WTC11 (cell line): ENCODE data around the gene PRUNE2. TPM values are rescaled to one million over a fixed set of nuclear protein-coding genes. Genes with fewer than 3 reads are reported as not detected.

Experiments used
- ATAC-seq: fragments of 200-7000 bp; cut with Tn5 transposase; 2 replicates; pipeline ENCODE4 v1.10.0; 2021; ENCODE audit warnings: mild to moderate bottlenecking, moderate library complexity
- CTCF ChIA-PET: fragments of 300-600 bp; sonication (Branson Sonifier 250); formaldehyde crosslinking; loops from one replicate; lab custom pipeline; 2021; ENCODE audit warnings: antibody characterized with exemption; lab: Charles Lee
- POLR2A ChIA-PET: fragments of 350-600 bp; sonication (Branson Sonifier 250); formaldehyde crosslinking; loops from one replicate; lab custom pipeline; 2021; ENCODE audit warnings: antibody characterized with exemption; lab: Charles Lee
- DNase-seq: peaks from one replicate; pipeline ENCODE4 v3.0.0; 2021; ENCODE audit warnings: low spot score
- H3K27ac Mint-ChIP-seq: 2 replicates; pipeline ENCODE4 v1.8.0; 2021; ENCODE audit warnings: mixed read lengths
- H3K27me3 Mint-ChIP-seq: 2 replicates; pipeline ENCODE4 v1.8.0; 2021; ENCODE audit warnings: low read depth, mild to moderate bottlenecking, moderate library complexity, mixed read lengths
- H3K36me3 Mint-ChIP-seq: 2 replicates; pipeline ENCODE4 v1.8.0; 2021; ENCODE audit warnings: mixed read lengths
- H3K4me1 Mint-ChIP-seq: 2 replicates; pipeline ENCODE4 v1.8.0; 2022; ENCODE audit warnings: mixed read lengths
- H3K4me3 Mint-ChIP-seq: 2 replicates; pipeline ENCODE4 v1.8.0; 2021; ENCODE audit warnings: mild to moderate bottlenecking, moderate library complexity, mixed read lengths
- H3K9me3 Mint-ChIP-seq: 2 replicates; pipeline ENCODE4 v1.8.0; 2021; ENCODE audit warnings: mixed read lengths
- AR ChIP-seq: fragments of 250-450 bp; sonication (Bioruptor Pico); IDR thresholded peaks from 2 replicates; pipeline ENCODE4 v1.9.0; 2021; ENCODE audit warnings: mild to moderate bottlenecking
- ATF6 ChIP-seq: sonication (generic); formaldehyde crosslinking; IDR thresholded peaks from 2 replicates; pipeline ENCODE4 v1.8.1; 2023; ENCODE audit warnings: mild to moderate bottlenecking, missing genetic modification reagents
- CDX4 ChIP-seq: fragments of 250-450 bp; sonication (Bioruptor Pico); IDR thresholded peaks from 2 replicates; pipeline ENCODE4 v1.9.0; 2021; ENCODE audit warnings: moderate library complexity, mild to moderate bottlenecking, inconsistent platforms, borderline replicate concordance
- CTCF ChIP-seq: fragments of 200-600 bp; IDR thresholded peaks from 2 replicates; pipeline ENCODE4 v1.8.0; 2022; ENCODE audit warnings: antibody characterized with exemption
- ELF4 ChIP-seq: sonication (generic); formaldehyde crosslinking; IDR thresholded peaks from 2 replicates; pipeline ENCODE4 v1.8.1; 2022; ENCODE audit warnings: low read depth, mild to moderate bottlenecking, moderate library complexity, missing genetic modification reagents
- ERG ChIP-seq: fragments of 250-450 bp; sonication (Bioruptor Pico); IDR thresholded peaks from 2 replicates; pipeline ENCODE4 v1.8.0; 2021; ENCODE audit warnings: mild to moderate bottlenecking
- ESRRA ChIP-seq: sonication (generic); formaldehyde crosslinking; IDR thresholded peaks from 2 replicates; pipeline ENCODE4 v1.8.1; 2022; ENCODE audit warnings: mild to moderate bottlenecking, missing genetic modification reagents, borderline replicate concordance
- GRHL2 ChIP-seq: fragments of 250-450 bp; sonication (Bioruptor Pico); IDR thresholded peaks from 2 replicates; pipeline ENCODE4 v1.8.0; 2022; ENCODE audit warnings: mild to moderate bottlenecking, moderate library complexity; ENCODE audit not compliant: insufficient replicate concordance, severe bottlenecking
- GTF2I ChIP-seq: fragments of 250-450 bp; sonication (Bioruptor Pico); conservative IDR thresholded peaks from 2 replicates; pipeline ENCODE4 v1.4.0; 2021; ENCODE audit warnings: mild to moderate bottlenecking
- MLX ChIP-seq: sonication (generic); formaldehyde crosslinking; IDR thresholded peaks from 2 replicates; pipeline ENCODE4 v1.8.1; 2023; ENCODE audit warnings: mild to moderate bottlenecking, missing genetic modification reagents, moderate library complexity
- MXD4 ChIP-seq: fragments of 250-450 bp; sonication (Bioruptor Pico); IDR thresholded peaks from 2 replicates; pipeline ENCODE4 v1.8.0; 2021; ENCODE audit warnings: mild to moderate bottlenecking, moderate library complexity, borderline replicate concordance
- MYBL2 ChIP-seq: sonication (generic); formaldehyde crosslinking; IDR thresholded peaks from 2 replicates; pipeline ENCODE4 v1.8.1; 2023; ENCODE audit warnings: mild to moderate bottlenecking, moderate library complexity, missing genetic modification reagents
- NFATC4 ChIP-seq: fragments of 250-450 bp; sonication (Bioruptor Pico); IDR thresholded peaks from 2 replicates; pipeline ENCODE4 v1.9.0; 2021; ENCODE audit warnings: mild to moderate bottlenecking
- NR2C2 ChIP-seq: sonication (generic); formaldehyde crosslinking; IDR thresholded peaks from 2 replicates; pipeline ENCODE4 v1.8.0; 2022; ENCODE audit warnings: mild to moderate bottlenecking, missing genetic modification reagents
- NR3C1 ChIP-seq: sonication (generic); formaldehyde crosslinking; conservative IDR thresholded peaks from 2 replicates; pipeline ENCODE4 v1.8.1; 2023; ENCODE audit warnings: low read depth, mild to moderate bottlenecking, missing genetic modification reagents
- PRDM15 ChIP-seq: sonication (generic); formaldehyde crosslinking; IDR thresholded peaks from 2 replicates; pipeline ENCODE4 v1.8.0; 2022; ENCODE audit warnings: missing genetic modification reagents
- TP53 ChIP-seq: sonication (generic); formaldehyde crosslinking; IDR thresholded peaks from 2 replicates; pipeline ENCODE4 v1.8.1; 2023; ENCODE audit warnings: mild to moderate bottlenecking, missing genetic modification reagents
- ZNF232 ChIP-seq: sonication (generic); formaldehyde crosslinking; IDR thresholded peaks from 2 replicates; pipeline ENCODE4 v1.8.0; 2022; ENCODE audit warnings: mild to moderate bottlenecking, missing genetic modification reagents
- ZNF396 ChIP-seq: fragments of 250-450 bp; sonication (Bioruptor Pico); IDR thresholded peaks from 2 replicates; pipeline ENCODE4 v1.8.0; 2021; ENCODE audit warnings: mild to moderate bottlenecking, moderate library complexity, borderline replicate concordance
- ZNF671 ChIP-seq: fragments of 250-450 bp; sonication (Bioruptor Pico); IDR thresholded peaks from 2 replicates; pipeline ENCODE4 v1.8.0; 2021; ENCODE audit warnings: mild to moderate bottlenecking
- total RNA-seq: library from RNA; stranded (reverse); gene quantifications from 3 replicates; pipeline ENCODE4 v1.2.3, GENCODE V29; 2021

Gene PRUNE2
- total RNA-seq, 1 experiment from 2014 or later, result 13.1 TPM

GRCh38 chr9:76828447-76828846 is 77.5 kb downstream of the PRUNE2 start (continued):
- TF ChIP-seq PRDM15 (CRISPR knock-in tag) (no peak), NR2C2 (CRISPR knock-in tag) (no peak), MYBL2 (CRISPR knock-in tag) (no peak), ATF6 (CRISPR knock-in tag) (no peak), ERG (no peak), TP53 (CRISPR knock-in tag) (no peak), ELF4 (CRISPR knock-in tag) (no peak), ZNF671 (CRISPR knock-in tag) (no peak), CTCF (no peak), MXD4 (CRISPR knock-in tag) (no peak), ESRRA (CRISPR knock-in tag) (no peak)
- TF ChIP-seq, all 79 proteins: peak for 0

- Mint-ChIP-seq H3K4me1 (peaks cover 14% of the 10 kb centered on the region), H3K9me3 (peaks cover 8% of the 10 kb centered on the region; the same call in 1 of the 2 replicates), H3K27me3 (no peaks in the 10 kb centered on the region), H3K36me3 (peaks cover 10% of the 10 kb centered on the region), H3K4me3 (no peak overlapping the region), H3K27ac (no peak overlapping the region)
- ChIA-PET POLR2A (no interaction called here), CTCF (interaction anchor here (1.1 kb wide), 1 partner anchor 46 kb away, joined by 3 read pairs; no protein-coding TSS in a partner anchor)
- DNase-seq (no peak), ATAC-seq (no peak)
- TF ChIP-seq NR3C1 (CRISPR knock-in tag), result no peak
- no peak for TF ChIP-seq GRHL2 (CRISPR knock-in tag)
- TF ChIP-seq ZNF232, result no peak
- no peak for TF ChIP-seq CTCF
- TF ChIP-seq NFATC4 (CRISPR knock-in tag), result no peak
- TF ChIP-seq MLX, result no peak
- TF ChIP-seq CDX4 (CRISPR knock-in tag), result no peak
- no peak for TF ChIP-seq GTF2I
- no peak for TF ChIP-seq AR (CRISPR knock-in tag)
- TF ChIP-seq ZNF396 (CRISPR knock-in tag), result no peak
Observed at GRCh38 chr9:76827296-76828080, 78.4 kb downstream of the PRUNE2 start.
